Parathyroid adenoma (tissue), 2 donors: ENCODE results near the gene TRABD2B.

Experiments used
- H2AFZ ChIP-seq: fragments of 300-600 bp; sonication (generic); one replicate; pipeline ENCODE4 v1.7.0; 2017; ENCODE audit warnings: antibody characterized with exemption, mild to moderate bottlenecking
- H3K27ac ChIP-seq: fragments of 300-600 bp; sonication (generic); one replicate; pipeline ENCODE4 v1.7.0; 2017
- H3K27me3 ChIP-seq: fragments of 300-600 bp; sonication (generic); one replicate; pipeline ENCODE4 v1.7.0; 2017; ENCODE audit warnings: low read length; ENCODE audit not compliant: control insufficient read depth, insufficient read depth
- H3K36me3 ChIP-seq: fragments of 300-600 bp; sonication (generic); one replicate; pipeline ENCODE4 v1.7.0; 2017; ENCODE audit warnings: low read length; ENCODE audit not compliant: control insufficient read depth, insufficient read depth
- H3K4me1 ChIP-seq: fragments of 300-600 bp; sonication (generic); one replicate; pipeline ENCODE4 v1.7.0; 2017; ENCODE audit warnings: control low read depth
- H3K4me2 ChIP-seq: fragments of 300-600 bp; sonication (generic); one replicate; pipeline ENCODE4 v1.7.0; 2017; ENCODE audit warnings: low read length
- H3K4me3 ChIP-seq: fragments of 300-600 bp; sonication (generic); one replicate; pipeline ENCODE4 v1.7.0; 2017; ENCODE audit warnings: low read depth, low read length
- H3K79me2 ChIP-seq: fragments of 300-600 bp; sonication (generic); one replicate; pipeline ENCODE4 v1.7.0; 2017; ENCODE audit warnings: control low read depth
- H3K9ac ChIP-seq: fragments of 300-600 bp; sonication (generic); one replicate; pipeline ENCODE4 v1.7.0; 2017; ENCODE audit warnings: mild to moderate bottlenecking
- H3K9me3 ChIP-seq: fragments of 300-600 bp; sonication (generic); one replicate; pipeline ENCODE4 v1.7.0; 2017; ENCODE audit warnings: low read length; ENCODE audit not compliant: control insufficient read depth
- TF ChIP-seq, protein P1 (sequence below): fragments of 300-600 bp; sonication (generic); IDR thresholded peaks from one replicate; pipeline ENCODE4 v1.7.0; 2017; ENCODE audit warnings: antibody characterized with exemption, mild to moderate bottlenecking
- donor health status: primary hyperparathyroidism.

The TRABD2B gene

DNA sequence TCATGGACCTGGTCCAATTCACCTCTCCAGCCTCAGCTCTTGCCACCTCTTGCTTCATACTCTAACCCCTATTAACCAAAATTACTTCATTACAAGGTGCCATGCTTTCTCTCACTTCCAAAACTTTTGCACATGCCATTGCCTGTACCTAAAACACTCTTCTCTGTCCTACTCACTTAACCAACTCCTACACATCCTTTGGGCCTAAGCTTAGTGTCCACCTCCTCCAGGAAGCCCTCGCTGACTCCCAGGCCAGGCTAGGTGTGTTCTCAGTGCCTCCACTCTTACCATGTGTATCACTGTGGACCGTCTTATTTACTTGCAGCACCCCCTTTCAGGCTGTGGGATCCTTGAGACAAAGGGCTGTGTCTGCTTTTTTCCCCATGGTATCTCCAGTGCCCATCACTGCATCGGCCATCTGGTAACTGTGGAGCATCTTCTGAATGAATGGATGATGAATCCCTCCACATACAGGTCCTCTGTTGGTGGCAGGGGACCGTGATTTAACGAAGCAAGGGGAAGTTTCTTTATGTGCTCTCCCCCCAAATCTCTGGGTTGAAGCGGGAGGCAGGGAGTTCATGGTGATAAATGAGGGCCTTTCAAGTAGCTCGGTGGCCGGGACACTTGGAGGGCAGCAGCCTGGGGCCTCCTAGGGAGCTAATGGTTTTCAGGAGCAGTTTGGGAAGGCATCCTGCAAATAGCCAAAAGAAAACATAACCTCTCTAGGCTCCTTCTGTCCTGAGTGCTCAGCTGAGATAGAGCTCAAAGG, 111.9 kb downstream of the TRABD2B start:
- Histone ChIP-seq H3K9ac (no peak overlapping the region), H3K27me3 (no peaks in the 10 kb centered on the region), H3K4me3 (no peak overlapping the region), H3K9me3 (no peaks in the 10 kb centered on the region), H3K36me3 (no peaks in the 10 kb centered on the region), H2AFZ (no peak overlapping the region), H3K4me2 (no peak overlapping the region), H3K79me2 (no peaks in the 10 kb centered on the region), H3K4me1 (no peaks in the 10 kb centered on the region), H3K27ac (no peak overlapping the region)
- TF ChIP-seq, protein P1, sequence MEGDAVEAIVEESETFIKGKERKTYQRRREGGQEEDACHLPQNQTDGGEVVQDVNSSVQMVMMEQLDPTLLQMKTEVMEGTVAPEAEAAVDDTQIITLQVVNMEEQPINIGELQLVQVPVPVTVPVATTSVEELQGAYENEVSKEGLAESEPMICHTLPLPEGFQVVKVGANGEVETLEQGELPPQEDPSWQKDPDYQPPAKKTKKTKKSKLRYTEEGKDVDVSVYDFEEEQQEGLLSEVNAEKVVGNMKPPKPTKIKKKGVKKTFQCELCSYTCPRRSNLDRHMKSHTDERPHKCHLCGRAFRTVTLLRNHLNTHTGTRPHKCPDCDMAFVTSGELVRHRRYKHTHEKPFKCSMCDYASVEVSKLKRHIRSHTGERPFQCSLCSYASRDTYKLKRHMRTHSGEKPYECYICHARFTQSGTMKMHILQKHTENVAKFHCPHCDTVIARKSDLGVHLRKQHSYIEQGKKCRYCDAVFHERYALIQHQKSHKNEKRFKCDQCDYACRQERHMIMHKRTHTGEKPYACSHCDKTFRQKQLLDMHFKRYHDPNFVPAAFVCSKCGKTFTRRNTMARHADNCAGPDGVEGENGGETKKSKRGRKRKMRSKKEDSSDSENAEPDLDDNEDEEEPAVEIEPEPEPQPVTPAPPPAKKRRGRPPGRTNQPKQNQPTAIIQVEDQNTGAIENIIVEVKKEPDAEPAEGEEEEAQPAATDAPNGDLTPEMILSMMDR: no peak

DNA sequence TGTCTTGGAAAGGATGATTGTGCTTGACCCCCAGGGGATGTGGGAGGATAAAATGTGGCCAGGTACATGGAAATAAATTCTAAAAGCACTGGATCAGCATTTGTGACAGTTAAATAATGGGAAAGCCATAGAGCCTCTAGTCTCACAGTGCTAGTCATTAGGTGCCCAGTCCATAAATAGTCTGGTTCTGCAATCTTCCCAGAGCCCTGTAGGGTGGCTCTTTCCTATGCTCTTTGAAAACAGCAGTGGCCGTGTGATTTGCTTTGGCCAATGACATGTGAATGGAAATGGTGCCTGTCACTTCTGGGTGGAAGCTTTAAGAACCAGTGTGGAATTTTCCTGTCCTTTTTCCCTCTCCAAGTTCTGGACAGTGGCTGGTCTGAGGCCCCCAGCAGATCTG, 113.2 kb downstream of the TRABD2B start:
- TF ChIP-seq, protein P1: no peak
- H2AFZ ChIP-seq: no peak overlapping the region
- no peak overlapping the region for H3K4me2 ChIP-seq
- no peaks in the 10 kb centered on the region for H3K9me3 ChIP-seq
- no peaks in the 10 kb centered on the region for H3K79me2 ChIP-seq
- no peak overlapping the region for H3K27ac ChIP-seq
- no peak overlapping the region for H3K4me3 ChIP-seq
- H3K36me3 ChIP-seq: no peaks in the 10 kb centered on the region
- no peak overlapping the region for H3K9ac ChIP-seq
- H3K27me3 ChIP-seq: no peaks in the 10 kb centered on the region
- no peaks in the 10 kb centered on the region for H3K4me1 ChIP-seq

DNA sequence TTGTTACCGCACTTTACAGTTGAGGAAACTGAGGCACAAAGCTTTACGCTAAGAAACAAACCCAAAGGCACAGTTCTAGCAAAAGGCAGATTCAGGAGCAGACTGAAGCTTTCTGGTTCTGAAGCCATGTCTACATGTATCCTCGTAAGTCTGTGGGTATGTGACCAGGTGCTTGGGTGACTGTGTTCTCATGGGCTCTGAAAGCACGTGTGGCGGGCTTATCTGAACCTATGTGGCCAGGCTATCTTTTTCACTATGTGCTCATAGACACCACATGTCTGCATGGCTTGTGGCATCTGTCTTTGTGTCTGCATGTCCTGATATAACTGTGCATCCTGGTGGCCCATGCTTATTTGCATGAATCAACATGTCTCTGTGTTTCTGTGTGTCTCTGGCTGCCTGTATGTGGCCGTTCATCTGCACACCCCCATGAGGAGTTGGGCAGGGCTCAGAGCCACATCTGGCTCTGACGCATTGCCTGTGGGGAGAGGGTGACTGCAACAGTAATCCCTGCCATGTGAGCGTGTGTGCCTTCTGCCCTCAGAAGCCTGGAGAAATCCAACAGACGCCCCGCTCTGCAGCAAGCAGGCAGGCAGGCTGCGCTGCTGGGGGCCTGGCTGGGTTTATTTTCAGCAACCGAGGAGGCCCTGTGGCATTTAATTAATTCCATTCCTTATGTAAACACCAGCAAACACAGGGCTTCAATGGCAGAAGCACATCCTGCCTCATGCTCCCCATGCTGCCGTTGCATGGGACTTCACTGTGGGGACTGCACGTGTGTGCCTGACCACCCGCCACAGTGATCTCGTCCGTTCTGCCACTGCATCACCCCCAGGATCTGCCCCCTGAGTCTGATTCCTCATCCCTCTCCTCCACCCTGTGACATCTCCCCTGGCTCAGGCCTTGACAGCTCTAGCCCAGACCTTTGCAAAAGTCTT, 115.4 kb downstream of the TRABD2B start:
- no peak overlapping the region for H3K27ac ChIP-seq
- no peaks in the 10 kb centered on the region for H3K27me3 ChIP-seq
- no peak overlapping the region for H3K4me2 ChIP-seq
- no peaks in the 10 kb centered on the region for H3K79me2 ChIP-seq
- no peaks in the 10 kb centered on the region for H3K4me1 ChIP-seq
- TF ChIP-seq, protein P1: no peak
- no peak overlapping the region for H3K9ac ChIP-seq
- no peaks in the 10 kb centered on the region for H3K36me3 ChIP-seq
- no peak overlapping the region for H2AFZ ChIP-seq
- no peak overlapping the region for H3K4me3 ChIP-seq
- H3K9me3 ChIP-seq: no peaks in the 10 kb centered on the region

DNA sequence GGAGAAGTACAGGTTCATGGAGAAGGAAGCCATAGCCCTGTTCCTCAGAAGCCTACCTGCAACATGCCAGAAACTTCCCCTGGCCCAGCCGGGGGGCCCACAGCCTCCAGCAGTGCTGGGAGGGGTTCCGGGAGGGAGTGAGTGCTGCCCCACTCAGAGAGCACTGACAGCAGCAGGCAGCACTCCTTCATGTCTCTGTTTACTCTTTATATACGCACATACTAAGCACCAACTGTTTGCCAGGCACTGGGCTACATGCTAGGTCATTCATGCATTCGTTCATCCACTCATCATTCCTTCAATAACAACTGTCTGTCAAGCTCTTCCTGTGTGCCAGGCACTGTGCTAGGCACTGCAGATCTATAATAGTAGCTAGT, 120.6 kb downstream of the TRABD2B start:
- Histone ChIP-seq H3K9ac (no peak overlapping the region), H3K36me3 (no peaks in the 10 kb centered on the region), H3K4me3 (no peak overlapping the region), H3K27me3 (no peaks in the 10 kb centered on the region), H2AFZ (no peak overlapping the region), H3K27ac (no peak overlapping the region), H3K4me1 (no peaks in the 10 kb centered on the region), H3K9me3 (no peaks in the 10 kb centered on the region), H3K4me2 (no peak overlapping the region), H3K79me2 (no peaks in the 10 kb centered on the region)
- TF ChIP-seq, protein P1: no peak
